ENCODE results near the gene GUCA2A. TPM values are rescaled to one million over a fixed set of nuclear protein-coding genes. Genes with fewer than 3 reads are reported as not detected.

The GUCA2A gene
- total RNA-seq = not detected in 2 replicates

DNA sequence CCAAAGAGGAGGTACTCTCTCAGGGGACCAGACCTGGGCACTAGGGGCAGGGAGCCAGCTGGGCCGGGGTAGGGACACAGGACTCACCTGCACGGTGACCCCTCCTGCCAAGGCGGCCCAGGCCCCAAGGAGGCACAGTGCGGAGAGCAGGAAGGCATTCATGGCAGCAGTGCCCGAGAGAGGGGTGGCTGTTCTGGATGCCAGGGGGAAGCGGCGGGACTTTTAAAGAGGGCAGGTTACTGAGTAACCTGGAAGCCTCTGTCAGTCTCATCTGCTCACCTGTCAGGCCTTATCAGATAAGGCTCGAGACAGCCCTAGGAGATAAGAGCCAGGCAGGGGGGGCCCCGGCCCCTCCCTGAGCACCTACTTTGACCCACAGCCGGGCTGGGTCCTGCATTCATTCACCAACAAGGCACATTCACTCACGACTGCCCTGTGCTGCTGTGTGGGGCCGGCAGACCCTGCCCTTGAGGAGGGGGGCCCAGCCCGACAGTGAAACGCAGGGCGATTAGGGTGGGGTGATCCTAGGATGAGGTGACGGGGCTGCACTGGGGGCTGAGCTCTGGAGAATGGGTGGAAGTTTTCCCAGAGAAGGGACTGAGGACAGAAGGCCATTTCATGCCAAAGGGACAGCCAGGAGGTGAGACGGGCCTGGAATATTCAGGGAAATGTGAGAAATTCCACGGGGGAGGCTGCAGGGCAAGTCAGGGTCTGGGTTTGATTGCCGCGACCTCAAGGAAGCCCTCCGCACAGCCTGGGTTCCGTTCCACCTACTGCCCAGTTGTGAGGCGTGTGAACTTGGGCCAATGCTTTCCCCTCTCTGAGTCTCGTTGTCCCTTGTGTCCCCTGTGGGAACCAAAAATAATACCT lies at the start of gene GUCA2A:
GUCA2A (minus strand) TSS at position 195 of the 870 bp plus-strand sequence; CDS start at position 162, 33 bp downstream.

GRCh38 chr1:42152907-42153600 lies 11.5 kb downstream of the GUCA2A start, which contains the start of gene GUCA2B:
Gene GUCA2B (plus strand): TSS chr1:42153410. CDS start chr1:42153451, 41 bp downstream.

Other genes with a start within 250 kb of the GUCA2A start
- 0.24 TPM in 1 of 2 replicates, not detected in the other for gene HIVEP3, start 245.8 kb downstream of the GUCA2A start, total RNA-seq
- gene GUCA2B, start 11.3 kb downstream of the GUCA2A start, total RNA-seq = not detected in 2 replicates
- 16.6 and 22.4 TPM in 2 replicates for gene FOXJ3, start 170.5 kb upstream of the GUCA2A start, total RNA-seq
- gene RIMKLA, start 216.0 kb upstream of the GUCA2A start, total RNA-seq = under 0.01 TPM in 1 of 2 replicates, not detected in the other